Measurements from ENCODE around the gene TUFM. TPM values are rescaled to one million over a fixed set of nuclear protein-coding genes. Genes with fewer than 3 reads are reported as not detected.

Gene TUFM
- total RNA-seq, 4 donors from 2014 or later, result 63.1 to 106 (median 82.8) TPM

DNA sequence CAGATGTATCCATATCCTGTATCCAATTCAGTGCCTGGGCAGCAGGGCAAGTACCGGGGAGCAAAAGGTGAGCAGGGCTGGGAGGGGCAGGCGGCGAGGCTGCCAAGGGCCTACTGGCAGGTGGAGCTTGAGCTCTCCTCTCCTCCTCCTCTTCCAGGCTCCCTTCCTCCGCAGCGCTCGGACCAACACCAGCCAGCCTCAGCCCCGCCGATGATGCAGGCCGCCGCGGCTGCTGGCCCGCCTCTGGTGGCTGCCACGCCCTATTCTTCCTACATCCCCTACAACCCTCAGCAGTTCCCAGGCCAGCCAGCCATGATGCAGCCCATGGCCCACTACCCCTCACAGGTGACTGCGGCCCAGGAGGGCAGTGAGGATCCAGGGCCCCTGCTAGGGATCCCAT lies 11.8 kb downstream of the TUFM start:
- H3K4me3 ChIP-seq, result no peak overlapping the region
- TF ChIP-seq, protein P1, sequence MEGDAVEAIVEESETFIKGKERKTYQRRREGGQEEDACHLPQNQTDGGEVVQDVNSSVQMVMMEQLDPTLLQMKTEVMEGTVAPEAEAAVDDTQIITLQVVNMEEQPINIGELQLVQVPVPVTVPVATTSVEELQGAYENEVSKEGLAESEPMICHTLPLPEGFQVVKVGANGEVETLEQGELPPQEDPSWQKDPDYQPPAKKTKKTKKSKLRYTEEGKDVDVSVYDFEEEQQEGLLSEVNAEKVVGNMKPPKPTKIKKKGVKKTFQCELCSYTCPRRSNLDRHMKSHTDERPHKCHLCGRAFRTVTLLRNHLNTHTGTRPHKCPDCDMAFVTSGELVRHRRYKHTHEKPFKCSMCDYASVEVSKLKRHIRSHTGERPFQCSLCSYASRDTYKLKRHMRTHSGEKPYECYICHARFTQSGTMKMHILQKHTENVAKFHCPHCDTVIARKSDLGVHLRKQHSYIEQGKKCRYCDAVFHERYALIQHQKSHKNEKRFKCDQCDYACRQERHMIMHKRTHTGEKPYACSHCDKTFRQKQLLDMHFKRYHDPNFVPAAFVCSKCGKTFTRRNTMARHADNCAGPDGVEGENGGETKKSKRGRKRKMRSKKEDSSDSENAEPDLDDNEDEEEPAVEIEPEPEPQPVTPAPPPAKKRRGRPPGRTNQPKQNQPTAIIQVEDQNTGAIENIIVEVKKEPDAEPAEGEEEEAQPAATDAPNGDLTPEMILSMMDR (IDR thresholded peaks at IDR 0.05), result no peak
- no peak for TF ChIP-seq POLR2A (IDR thresholded peaks at IDR 0.05; ENCODE audit: low read depth)
- 86% methylated on average over 13 of the region's 14 CpGs for WGBS

GRCh38 chr16:28830531-28830930 lies 15.6 kb downstream of the TUFM start:
- TF ChIP-seq POLR2AphosphoS5 (IDR thresholded peaks at IDR 0.05) (no peak), EP300 (IDR thresholded peaks at IDR 0.05) (no peak), POLR2A (IDR thresholded peaks at IDR 0.05; ENCODE audit: low read depth) (no peak)
- TF ChIP-seq, protein P1 (IDR thresholded peaks at IDR 0.05), result no peak
- WGBS, result 87% methylated on average over 13 of the region's 13 CpGs
- peaks cover 90 to 100% (median 100%) of the 10 kb centered on the region in 4 donors for H3K36me3 ChIP-seq

More for the DNA sequence above, 11.8 kb downstream of the TUFM start:
- Histone ChIP-seq H3K9me3 (no peaks in the 10 kb centered on the region), H3K27me3 (no peaks in the 10 kb centered on the region), H3K4me1 (peaks cover 0 to 3% (median 1%) of the 10 kb centered on the region in 4 donors), H3K36me3 (peaks cover 83 to 90% (median 89%) of the 10 kb centered on the region in 4 donors), H3K27ac (replicated peaks in 1 of 4) (no peak overlapping the region)
- intact Hi-C loops (cut with DNase I), result no loop called here
- no peak for DNase-seq (ENCODE audit: extremely low spot score)

GRCh38 chr16:28829747-28830146 lies 16.4 kb downstream of the TUFM start:
- intact Hi-C loops (cut with DNase I), result no loop called here
- Histone ChIP-seq H3K4me3 (no peak overlapping the region), H3K36me3 (peaks cover 82 to 97% (median 97%) of the 10 kb centered on the region in 4 donors), H3K27me3 (no peaks in the 10 kb centered on the region), H3K9me3 (no peaks in the 10 kb centered on the region), H3K27ac (replicated peaks in 1 of 4) (no peak overlapping the region), H3K4me1 (peaks cover 17 to 29% (median 19%) of the 10 kb centered on the region in 4 donors)
- WGBS, result 94% methylated on average over 13 of the region's 13 CpGs
- TF ChIP-seq POLR2AphosphoS5 (IDR thresholded peaks at IDR 0.05) (no peak), POLR2A (IDR thresholded peaks at IDR 0.05; ENCODE audit: low read depth) (no peak), EP300 (IDR thresholded peaks at IDR 0.05) (no peak)
- TF ChIP-seq, protein P1 (IDR thresholded peaks at IDR 0.05), result no peak
- DNase-seq (ENCODE audit: extremely low spot score), result no peak

More at GRCh38 chr16:28830531-28830930, 15.6 kb downstream of the TUFM start:
- H3K27me3 ChIP-seq, result no peaks in the 10 kb centered on the region
- intact Hi-C loops (cut with DNase I), result no loop called here
- H3K27ac ChIP-seq (replicated peaks in 1 of 4), result no peak overlapping the region
- no peak for DNase-seq (ENCODE audit: extremely low spot score)
- no peak overlapping the region for H3K4me3 ChIP-seq
- H3K9me3 ChIP-seq, result no peaks in the 10 kb centered on the region
- peaks cover 9 to 21% (median 11%) of the 10 kb centered on the region in 4 donors for H3K4me1 ChIP-seq

GRCh38 chr16:28826141-28826540 lies 20.0 kb downstream of the TUFM start:
- TF ChIP-seq, protein P1 (IDR thresholded peaks at IDR 0.05), result no peak
- TF ChIP-seq POLR2AphosphoS5 (IDR thresholded peaks at IDR 0.05) (no peak), POLR2A (IDR thresholded peaks at IDR 0.05; ENCODE audit: low read depth) (no peak), EP300 (IDR thresholded peaks at IDR 0.05) (no peak)
- intact Hi-C loops (cut with DNase I), result no loop called here
- 43% methylated on average over 6 of the region's 6 CpGs for WGBS

GRCh38 chr16:28824717-28824973 lies 21.5 kb downstream of the TUFM start:
- WGBS, result 27% methylated on average over 5 of the region's 5 CpGs
- Histone ChIP-seq H3K27ac (replicated peaks in 1 of 4) (peak overlapping the region; percentile 99 to 100 (median 100)), H3K36me3 (peaks cover 31 to 50% (median 47%) of the 10 kb centered on the region in 4 donors), H3K4me3 (peak overlapping the region; percentile 94 to 100 (median 99)), H3K9me3 (peaks cover 0 to 3% (median 0%) of the 10 kb centered on the region in 4 donors), H3K4me1 (peaks cover 23 to 42% (median 30%) of the 10 kb centered on the region in 4 donors), H3K27me3 (no peaks in the 10 kb centered on the region)
- TF ChIP-seq POLR2AphosphoS5 (IDR thresholded peaks at IDR 0.05) (no peak), EP300 (IDR thresholded peaks at IDR 0.05) (no peak), POLR2A (IDR thresholded peaks at IDR 0.05; ENCODE audit: low read depth) (no peak)
- TF ChIP-seq, protein P1 (IDR thresholded peaks at IDR 0.05), result no peak
- intact Hi-C loops (cut with DNase I), result loop anchor here (5.0 kb wide), 2 partner anchors 38 to 123 kb away; partner anchors contain the start of gene SH2B1
- DNase-seq (ENCODE audit: extremely low spot score), result no peak

More at GRCh38 chr16:28826141-28826540, 20.0 kb downstream of the TUFM start:
- Histone ChIP-seq H3K4me3 (no peak overlapping the region), H3K27me3 (no peaks in the 10 kb centered on the region), H3K36me3 (peaks cover 46 to 64% (median 61%) of the 10 kb centered on the region in 4 donors), H3K4me1 (peaks cover 23 to 42% (median 30%) of the 10 kb centered on the region in 4 donors), H3K27ac (replicated peaks in 1 of 4) (no peak overlapping the region), H3K9me3 (peaks cover 0 to 3% (median 0%) of the 10 kb centered on the region in 4 donors)
- DNase-seq (ENCODE audit: extremely low spot score), result no peak

All from esophagus muscularis mucosa (tissue), 4 donors.